ENCODE data around the gene C10orf143.

Gene C10orf143

DNA sequence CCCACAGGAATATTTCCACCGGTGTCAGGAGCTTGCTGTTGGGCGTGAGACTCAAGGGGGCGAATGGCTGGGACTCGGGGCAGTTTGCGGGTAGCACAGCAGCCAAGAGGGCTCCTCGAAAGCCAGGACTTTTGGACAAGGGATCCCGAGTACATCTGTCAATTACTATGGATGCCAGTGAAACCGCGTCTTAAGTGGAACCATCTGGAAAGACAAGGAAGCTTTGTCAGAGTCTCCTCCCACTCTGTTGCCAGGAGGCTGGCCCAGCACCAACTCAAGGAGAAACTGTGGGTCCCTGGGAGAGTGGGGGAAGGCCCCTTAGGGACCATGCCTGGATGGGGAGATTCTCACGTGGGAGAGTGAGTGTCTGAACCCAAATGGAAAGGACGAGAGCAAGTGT lies 57.1 kb downstream of the C10orf143 start:
- no peak for DNase-seq (ENCODE audit: low read depth in 2 of 2)

DNA sequence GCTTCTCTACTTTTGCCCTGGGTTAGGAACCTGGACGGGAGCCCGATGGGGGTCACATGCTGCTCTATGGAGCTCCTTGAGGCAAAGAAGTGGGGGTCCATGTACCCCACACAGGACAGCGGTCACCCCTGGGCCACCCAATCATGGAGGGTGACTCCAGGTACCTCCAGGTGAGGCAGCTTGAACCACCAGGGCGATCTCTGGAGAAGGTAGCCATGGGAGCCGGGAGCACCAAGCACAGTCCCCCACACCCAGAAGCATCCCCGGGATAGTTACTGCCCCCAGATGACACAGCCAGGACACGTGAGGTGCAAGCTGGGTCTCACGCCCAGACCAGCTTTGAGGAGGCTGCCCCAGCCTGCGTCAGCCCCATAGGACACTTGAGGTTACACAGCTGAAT lies 58.4 kb downstream of the C10orf143 start:
- no peak for DNase-seq (ENCODE audit: low read depth in 2 of 2)

- DNase-seq (ENCODE audit: low read depth in 2 of 2), result no peak
Observed at GRCh38 chr10:130050721-130051120, 59.9 kb downstream of the C10orf143 start.

- no peak for DNase-seq (ENCODE audit: low read depth in 2 of 2)
Observed at GRCh38 chr10:130049987-130050386, 60.6 kb downstream of the C10orf143 start.

- DNase-seq (ENCODE audit: low read depth in 2 of 2), result no peak
Observed at GRCh38 chr10:130049244-130049643, 61.4 kb downstream of the C10orf143 start.

DNA sequence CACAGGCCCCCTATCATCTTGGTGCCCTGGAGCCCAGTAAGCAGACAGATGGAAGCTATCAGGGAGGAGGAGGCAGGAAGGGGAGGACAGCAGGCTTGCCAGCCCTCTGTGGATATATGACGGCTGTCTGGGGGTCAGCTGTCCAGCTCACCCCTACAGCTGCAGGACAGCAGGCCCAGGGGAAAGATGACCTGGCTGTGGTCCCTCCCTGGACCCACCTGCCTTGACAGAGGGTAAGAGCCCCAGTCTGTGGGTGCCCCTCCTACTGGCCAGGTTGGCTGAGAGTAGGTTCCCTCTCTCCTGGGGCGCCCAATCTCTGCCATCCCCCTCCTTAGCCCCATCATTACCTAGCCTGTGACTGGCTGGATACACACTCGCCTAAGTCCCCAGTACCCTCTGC lies 62.5 kb downstream of the C10orf143 start:
- no peak for DNase-seq (ENCODE audit: low read depth in 2 of 2)

GRCh38 chr10:130047336-130047735 lies 63.3 kb downstream of the C10orf143 start:
- no peak for DNase-seq (ENCODE audit: low read depth in 2 of 2)

GRCh38 chr10:130046591-130046990 lies 64.0 kb downstream of the C10orf143 start:
- DNase-seq (ENCODE audit: low read depth in 2 of 2), result no peak

DNA sequence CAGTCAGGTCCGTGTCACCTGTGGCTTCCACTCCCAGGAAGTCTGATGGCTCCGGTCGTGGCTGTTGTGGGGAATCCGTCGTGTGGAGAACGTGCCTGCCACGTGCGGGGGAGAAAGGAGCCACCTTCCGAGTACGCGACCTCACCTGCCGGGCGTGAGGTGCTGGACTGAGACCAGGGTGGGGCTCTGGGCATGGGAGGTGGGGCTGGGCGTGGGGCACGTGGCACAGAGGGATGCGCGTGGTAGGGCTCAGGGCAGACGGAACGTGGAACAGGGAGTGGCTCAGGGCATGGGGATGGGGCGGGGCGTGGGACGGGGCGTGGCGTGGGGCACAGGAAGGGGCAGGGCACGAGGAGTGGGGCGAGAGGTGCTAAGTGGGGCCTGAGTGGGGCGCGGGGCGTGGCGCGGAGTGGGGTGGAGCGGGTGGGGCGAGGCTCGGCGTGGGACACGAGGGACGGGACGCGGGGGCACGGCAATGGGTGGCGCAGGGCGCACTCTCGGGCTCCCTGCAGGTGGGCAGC lies 64.8 kb downstream of the C10orf143 start:
- no peak for DNase-seq (ENCODE audit: low read depth in 2 of 2)

DNA sequence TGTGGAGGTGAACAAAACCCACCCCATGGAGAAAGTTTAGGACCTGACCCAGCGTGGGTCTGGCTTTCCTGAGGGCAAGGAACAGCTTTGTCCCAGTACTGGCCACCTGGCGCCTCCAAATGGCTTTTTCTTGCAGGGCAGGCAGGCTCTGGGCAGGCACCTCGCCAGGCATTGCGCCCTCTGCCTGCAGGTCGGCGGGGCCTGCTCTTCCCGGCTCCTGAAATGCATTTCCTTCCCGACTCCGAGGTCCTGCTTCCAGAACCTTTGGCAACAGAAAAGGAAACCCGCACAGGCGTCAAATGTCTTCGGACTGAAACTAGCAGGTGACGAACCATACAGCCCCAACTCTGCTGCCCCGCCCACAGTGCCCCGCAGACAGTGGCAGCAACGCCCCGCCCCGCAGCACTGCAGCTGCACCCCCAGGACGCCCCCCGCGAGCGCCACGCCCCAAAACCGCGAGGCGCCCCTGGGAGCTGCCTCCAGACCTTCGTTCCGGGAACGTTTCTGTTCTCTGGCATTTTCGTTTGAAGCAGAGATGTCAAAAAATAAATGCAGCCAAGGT lies 65.5 kb downstream of the C10orf143 start:
- no peak for DNase-seq (ENCODE audit: low read depth in 2 of 2)

DNA sequence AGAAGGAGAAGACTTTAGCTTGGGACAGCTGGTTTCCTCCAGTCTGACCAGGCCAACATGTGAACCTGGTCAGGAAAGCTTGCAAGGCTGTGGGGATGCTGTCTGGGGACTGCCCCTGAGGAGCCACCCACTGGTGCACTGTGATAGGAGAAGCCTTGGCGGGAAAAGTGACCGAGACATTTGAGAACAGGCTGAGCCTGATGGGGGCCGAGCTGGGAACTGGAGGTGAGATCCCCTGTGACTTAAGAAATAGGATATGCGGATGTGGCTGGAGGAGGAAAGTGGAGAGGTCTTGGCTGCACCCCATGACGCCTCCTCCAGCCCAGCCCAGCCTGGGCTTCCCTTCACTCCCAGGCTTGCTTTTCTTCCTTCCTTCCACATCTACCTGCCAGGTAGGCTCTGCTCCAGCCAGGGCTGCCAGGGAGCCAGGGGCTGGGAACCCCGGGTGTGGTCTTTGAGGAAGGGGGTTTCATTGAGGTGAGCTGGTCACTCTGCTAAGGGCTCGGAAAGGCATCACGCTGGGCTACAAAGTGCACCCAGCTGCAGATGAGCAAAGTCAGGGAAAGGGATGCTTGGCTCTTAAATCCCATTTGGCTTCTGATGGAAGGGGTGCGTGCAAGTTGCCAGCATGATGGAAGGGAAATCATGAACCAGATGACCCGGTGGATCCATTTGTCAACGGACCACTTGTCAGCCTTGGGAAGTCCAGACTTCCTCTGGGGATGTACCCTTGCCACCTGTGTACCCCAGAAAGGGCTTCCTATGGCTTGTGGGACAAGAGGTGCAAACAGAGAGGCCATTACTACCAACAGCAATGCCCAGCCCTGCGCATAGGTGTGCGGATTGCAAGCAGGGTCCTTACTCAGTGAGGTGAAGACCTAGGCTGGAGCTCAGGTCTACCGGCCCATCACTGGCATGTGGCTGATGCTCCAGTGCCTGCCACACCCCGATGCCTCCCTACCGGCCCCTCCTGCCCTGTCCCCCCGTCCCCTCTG lies 66.3 kb downstream of the C10orf143 start:
- no peak for DNase-seq (ENCODE audit: low read depth in 2 of 2)

DNA sequence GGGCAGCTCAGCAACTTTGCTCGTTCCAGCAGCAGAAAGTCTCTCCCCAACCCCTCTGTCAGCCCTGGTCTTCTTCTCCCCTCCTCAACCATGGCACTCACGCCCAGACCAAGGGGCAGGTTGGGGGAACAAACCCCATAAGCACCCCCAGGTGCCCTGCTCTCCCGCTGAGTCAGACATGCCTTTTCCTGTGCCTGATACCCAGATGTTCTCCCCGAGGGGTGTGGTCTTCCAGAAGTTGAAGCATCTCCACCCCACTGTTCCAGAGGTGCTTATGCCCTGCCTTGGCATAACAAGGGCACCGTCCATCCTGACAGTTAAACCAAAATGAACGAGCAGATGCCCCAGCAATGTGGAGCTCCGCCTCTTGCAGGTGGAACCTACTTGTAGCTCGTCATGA lies 67.1 kb downstream of the C10orf143 start:
- no peak for DNase-seq (ENCODE audit: low read depth in 2 of 2)

- no peak for DNase-seq (ENCODE audit: low read depth in 2 of 2)
Observed at GRCh38 chr10:130042381-130042780, 68.2 kb downstream of the C10orf143 start.

GRCh38 chr10:130041451-130042371 lies 68.9 kb downstream of the C10orf143 start:
- no peak for DNase-seq (ENCODE audit: low read depth in 2 of 2)

- no peak for DNase-seq (ENCODE audit: low read depth in 2 of 2)
Observed at GRCh38 chr10:130040817-130041330, 69.8 kb downstream of the C10orf143 start.

DNA sequence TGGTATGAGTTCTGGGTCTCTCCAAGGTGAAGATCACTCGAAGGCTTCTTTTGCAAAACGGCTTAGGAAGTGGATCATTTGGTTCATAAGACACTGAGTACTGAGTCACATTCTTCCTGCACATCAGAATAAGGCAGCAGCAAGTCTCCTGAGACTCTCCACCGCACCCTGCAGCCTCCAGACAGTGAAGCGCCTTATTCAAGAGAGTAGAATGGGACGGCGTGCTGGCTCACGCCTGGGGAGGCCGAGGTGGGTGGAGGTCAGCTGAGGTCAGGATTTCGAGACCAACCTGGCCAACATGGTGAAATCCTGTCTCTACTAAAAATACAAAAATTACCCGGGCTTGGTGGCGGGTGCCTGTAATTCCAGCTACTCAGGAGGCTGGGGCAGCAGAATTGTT lies 70.3 kb downstream of the C10orf143 start:
- DNase-seq (ENCODE audit: low read depth in 2 of 2), result no peak

DNA sequence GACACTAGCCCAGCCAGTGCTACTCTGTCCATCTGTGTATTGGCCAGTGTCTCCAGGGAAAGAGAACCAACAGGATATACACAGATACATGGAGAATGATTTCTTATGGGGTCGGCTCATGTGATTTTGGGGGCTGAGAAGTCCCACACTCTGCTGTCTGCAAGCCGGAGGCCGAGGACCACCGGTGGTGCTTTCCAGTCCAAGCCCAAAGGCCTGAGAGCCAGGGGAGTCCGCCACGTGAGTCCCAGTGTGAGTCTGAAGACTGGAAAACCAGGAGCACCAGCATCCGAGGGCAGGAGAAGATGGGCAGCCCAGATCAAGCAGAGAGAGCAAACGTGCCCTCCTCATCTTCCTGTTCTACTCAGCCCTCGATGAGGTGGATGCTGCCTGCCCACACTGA lies 71.5 kb downstream of the C10orf143 start:
- DNase-seq (ENCODE audit: low read depth in 2 of 2), result no peak

- DNase-seq (ENCODE audit: low read depth in 2 of 2), result no peak
Observed at GRCh38 chr10:130038611-130039109, 72.0 kb downstream of the C10orf143 start.

GRCh38 chr10:130038019-130038555 lies 72.5 kb downstream of the C10orf143 start:
- DNase-seq (ENCODE audit: low read depth in 2 of 2), result no peak

DNA sequence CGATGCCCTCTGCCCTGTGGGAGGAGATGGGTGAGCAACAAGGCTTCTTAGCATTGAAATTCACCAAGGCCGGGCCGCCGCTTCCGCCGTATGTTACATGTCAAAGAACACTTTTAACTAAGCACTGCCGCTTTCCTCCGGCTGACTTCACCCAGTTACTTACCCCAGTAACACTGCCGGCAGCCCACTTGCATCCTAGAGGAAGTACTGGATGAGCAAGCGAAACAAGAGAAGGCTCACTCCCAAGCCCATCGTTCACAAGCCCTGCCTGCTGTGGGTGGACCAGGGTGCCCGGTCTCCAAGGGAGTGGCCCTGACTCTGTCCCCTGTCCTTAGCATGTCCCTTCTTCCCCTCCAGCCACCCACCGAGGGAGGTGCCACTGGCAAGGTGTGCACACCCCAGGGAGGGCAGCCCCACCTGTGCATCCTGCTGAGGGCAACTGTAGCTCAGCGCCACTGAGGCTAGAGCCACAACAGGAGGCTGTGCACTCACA lies 73.4 kb downstream of the C10orf143 start:
- no peak for DNase-seq (ENCODE audit: low read depth in 2 of 2)
